ENCODE results near the gene LRPPRC.

DNA sequence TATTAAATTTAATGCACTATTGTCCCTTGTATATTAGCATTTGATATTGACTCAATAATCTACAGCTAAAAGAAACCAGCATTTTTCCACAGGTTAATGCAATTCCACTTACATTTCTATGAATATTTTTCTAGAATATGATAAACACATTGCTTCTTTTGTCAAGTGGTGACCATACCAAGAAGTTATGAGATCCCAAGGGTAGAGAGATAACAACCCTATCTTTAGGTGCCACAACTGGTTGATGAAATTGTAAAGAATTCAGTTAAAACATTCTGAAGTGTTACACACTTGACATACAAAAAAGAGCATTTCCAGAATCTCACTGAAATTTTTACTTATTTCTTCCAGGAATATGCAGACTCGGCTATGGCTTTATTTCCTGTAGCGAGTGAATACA is 101.0 kb downstream of the LRPPRC start:
- TF ChIP-seq, protein P1, sequence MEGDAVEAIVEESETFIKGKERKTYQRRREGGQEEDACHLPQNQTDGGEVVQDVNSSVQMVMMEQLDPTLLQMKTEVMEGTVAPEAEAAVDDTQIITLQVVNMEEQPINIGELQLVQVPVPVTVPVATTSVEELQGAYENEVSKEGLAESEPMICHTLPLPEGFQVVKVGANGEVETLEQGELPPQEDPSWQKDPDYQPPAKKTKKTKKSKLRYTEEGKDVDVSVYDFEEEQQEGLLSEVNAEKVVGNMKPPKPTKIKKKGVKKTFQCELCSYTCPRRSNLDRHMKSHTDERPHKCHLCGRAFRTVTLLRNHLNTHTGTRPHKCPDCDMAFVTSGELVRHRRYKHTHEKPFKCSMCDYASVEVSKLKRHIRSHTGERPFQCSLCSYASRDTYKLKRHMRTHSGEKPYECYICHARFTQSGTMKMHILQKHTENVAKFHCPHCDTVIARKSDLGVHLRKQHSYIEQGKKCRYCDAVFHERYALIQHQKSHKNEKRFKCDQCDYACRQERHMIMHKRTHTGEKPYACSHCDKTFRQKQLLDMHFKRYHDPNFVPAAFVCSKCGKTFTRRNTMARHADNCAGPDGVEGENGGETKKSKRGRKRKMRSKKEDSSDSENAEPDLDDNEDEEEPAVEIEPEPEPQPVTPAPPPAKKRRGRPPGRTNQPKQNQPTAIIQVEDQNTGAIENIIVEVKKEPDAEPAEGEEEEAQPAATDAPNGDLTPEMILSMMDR (IDR thresholded peaks at IDR 0.05; ENCODE audit: insufficient read depth, low read length, poor library complexity, severe bottlenecking), result no peak
- TF ChIP-seq EZH2phosphoT487 (conservative IDR thresholded peaks at IDR 0.05; ENCODE audit: low read length), result no peak
